MG63 (cell line): ENCODE data around the gene CTNNA3. TPM values are rescaled to one million over a fixed set of nuclear protein-coding genes. Genes with fewer than 3 reads are reported as not detected.

ENCODE experiments used
- DNase-seq: peaks from one replicate; pipeline ENCODE4 v3.0.0-alpha.2; 2020
- H3K27me3 ChIP-seq: fragments of 250-450 bp; sonication (Bioruptor Pico); 2 replicates; pipeline ENCODE4 v1.5.1; 2020; ENCODE audit warnings: mild to moderate bottlenecking, moderate library complexity
- H3K36me3 ChIP-seq: fragments of 250-450 bp; sonication (Bioruptor Pico); 2 replicates; pipeline ENCODE4 v1.5.1; 2020; ENCODE audit warnings: mild to moderate bottlenecking, moderate library complexity
- H3K4me3 ChIP-seq: fragments of 250-450 bp; sonication (Bioruptor Pico); 2 replicates; pipeline ENCODE4 v1.5.1; 2020; ENCODE audit warnings: mild to moderate bottlenecking, moderate library complexity
- H3K9me3 ChIP-seq: fragments of 250-450 bp; sonication (Bioruptor Pico); 2 replicates; pipeline ENCODE4 v1.5.1; 2020; ENCODE audit warnings: mild to moderate bottlenecking, moderate library complexity
- total RNA-seq: library from RNA; depleted of rRNA; stranded (reverse); fragments of >200 nt; shearing (Covaris generic); gene quantifications from 2 replicates; pipeline ENCODE4 v1.2.3, GENCODE V29; 2014; ENCODE audit warnings: low replicate concordance

Gene CTNNA3
- total RNA-seq, 1 experiment from 2014 or later = not detected

- no peak for DNase-seq
- no peak overlapping the region for H3K4me3 ChIP-seq
- H3K9me3 ChIP-seq = no peaks in the 10 kb centered on the region
- H3K27me3 ChIP-seq = no peaks in the 10 kb centered on the region
- no peaks in the 10 kb centered on the region for H3K36me3 ChIP-seq
Observed at GRCh38 chr10:66951896-66952295, 744.1 kb downstream of the CTNNA3 start.

DNA sequence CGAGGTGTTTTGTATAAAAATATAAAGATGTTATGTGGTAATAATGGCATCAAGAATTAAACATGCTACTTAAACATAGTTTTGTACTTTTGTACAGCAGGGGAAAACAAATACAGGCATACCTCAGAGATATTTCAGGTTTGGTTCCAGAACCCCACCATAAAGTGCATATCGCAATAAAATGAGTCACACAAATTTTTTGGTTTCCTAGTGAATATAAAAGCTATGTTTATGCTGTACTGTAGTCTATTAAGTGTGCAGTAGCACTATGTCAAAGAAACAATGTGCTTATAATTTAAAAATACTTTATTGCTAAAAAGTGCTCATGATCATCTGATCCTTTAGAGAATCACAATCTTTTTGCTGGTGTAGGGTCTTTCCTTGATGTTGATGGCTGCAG, 752.4 kb downstream of the CTNNA3 start:
- Histone ChIP-seq H3K9me3 (no peaks in the 10 kb centered on the region), H3K27me3 (no peaks in the 10 kb centered on the region; the same call in 1 of the 2 replicates), H3K4me3 (no peak overlapping the region), H3K36me3 (no peaks in the 10 kb centered on the region)
- no peak for DNase-seq

GRCh38 chr10:66942407-66942806, 753.6 kb downstream of the CTNNA3 start:
- Histone ChIP-seq H3K27me3 (no peaks in the 10 kb centered on the region; the same call in 1 of the 2 replicates), H3K4me3 (no peak overlapping the region), H3K36me3 (no peaks in the 10 kb centered on the region), H3K9me3 (no peaks in the 10 kb centered on the region)
- no peak for DNase-seq

DNA sequence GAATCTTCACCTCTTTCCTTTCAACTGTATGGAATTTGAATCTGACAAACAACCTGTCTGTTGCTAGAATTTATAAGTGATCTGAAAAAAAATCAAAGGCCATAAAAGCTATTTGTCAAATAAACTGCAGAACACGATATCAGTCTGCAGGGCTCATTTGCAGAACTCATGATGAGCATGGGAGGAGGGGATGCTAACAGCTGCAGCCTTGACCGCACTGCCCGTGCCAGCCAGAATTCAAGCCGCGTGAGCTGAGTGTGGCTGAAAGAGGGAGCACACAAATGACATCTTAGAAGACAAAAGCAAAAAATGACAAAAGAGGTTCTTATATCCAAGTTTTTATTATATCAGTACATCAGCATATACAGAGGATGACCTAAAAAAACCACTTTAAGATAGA, 754.5 kb downstream of the CTNNA3 start:
- H3K4me3 ChIP-seq = no peak overlapping the region
- no peaks in the 10 kb centered on the region for H3K36me3 ChIP-seq
- no peaks in the 10 kb centered on the region for H3K9me3 ChIP-seq
- DNase-seq = no peak
- no peaks in the 10 kb centered on the region; the same call in 1 of the 2 replicates for H3K27me3 ChIP-seq

DNA sequence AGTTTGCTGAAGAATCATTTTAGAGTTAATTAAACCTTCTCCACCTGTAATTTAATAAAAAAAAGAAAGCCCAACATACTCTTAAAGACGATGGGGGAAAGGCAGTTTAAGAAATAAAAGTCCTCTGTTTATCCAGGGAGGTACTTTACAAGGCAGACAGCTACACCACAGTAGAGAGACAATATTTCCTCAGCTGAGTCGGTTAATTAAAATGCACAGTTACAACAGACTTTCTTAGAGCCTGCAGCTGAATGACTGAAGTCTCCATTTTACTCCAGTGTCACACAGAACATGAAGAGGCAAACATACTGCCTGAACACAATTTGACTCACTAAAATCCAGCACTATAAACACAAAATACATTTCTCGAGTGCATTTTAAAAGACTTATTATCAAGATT, 755.0 kb downstream of the CTNNA3 start:
- no peak overlapping the region for H3K4me3 ChIP-seq
- H3K27me3 ChIP-seq = no peaks in the 10 kb centered on the region; the same call in 1 of the 2 replicates
- no peaks in the 10 kb centered on the region for H3K9me3 ChIP-seq
- H3K36me3 ChIP-seq = no peaks in the 10 kb centered on the region
- DNase-seq = no peak

DNA sequence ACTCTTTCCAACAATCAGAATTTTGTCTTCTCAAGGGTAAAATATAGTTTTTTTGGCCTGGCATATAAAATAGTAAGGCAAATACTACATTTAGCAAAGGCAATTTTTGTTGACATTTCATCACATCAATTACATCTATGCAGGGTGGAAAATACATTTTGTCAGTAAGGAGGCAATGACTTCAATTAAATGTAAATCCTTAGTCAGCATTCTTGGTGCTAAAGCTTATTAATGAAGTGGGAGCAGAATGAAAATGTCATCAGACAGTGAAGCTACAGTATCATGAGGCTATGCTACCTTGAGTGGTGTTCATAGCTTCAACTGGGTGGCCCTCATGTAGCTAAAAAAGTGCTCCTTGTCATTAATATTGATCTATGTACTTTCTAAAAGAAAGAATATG, 761.3 kb downstream of the CTNNA3 start:
- no peak overlapping the region for H3K4me3 ChIP-seq
- peaks cover 10% of the 10 kb centered on the region for H3K27me3 ChIP-seq
- H3K36me3 ChIP-seq = no peaks in the 10 kb centered on the region
- no peak for DNase-seq
- no peaks in the 10 kb centered on the region for H3K9me3 ChIP-seq

GRCh38 chr10:66931949-66932343, 764.0 kb downstream of the CTNNA3 start:
- no peak for DNase-seq
- Histone ChIP-seq H3K27me3 (peaks cover 35% of the 10 kb centered on the region), H3K36me3 (no peaks in the 10 kb centered on the region), H3K9me3 (no peaks in the 10 kb centered on the region), H3K4me3 (no peak overlapping the region)

- Histone ChIP-seq H3K4me3 (no peak overlapping the region), H3K27me3 (peaks cover 40% of the 10 kb centered on the region), H3K36me3 (no peaks in the 10 kb centered on the region), H3K9me3 (no peaks in the 10 kb centered on the region)
- no peak for DNase-seq
Observed at GRCh38 chr10:66931340-66931948, 764.6 kb downstream of the CTNNA3 start.

DNA sequence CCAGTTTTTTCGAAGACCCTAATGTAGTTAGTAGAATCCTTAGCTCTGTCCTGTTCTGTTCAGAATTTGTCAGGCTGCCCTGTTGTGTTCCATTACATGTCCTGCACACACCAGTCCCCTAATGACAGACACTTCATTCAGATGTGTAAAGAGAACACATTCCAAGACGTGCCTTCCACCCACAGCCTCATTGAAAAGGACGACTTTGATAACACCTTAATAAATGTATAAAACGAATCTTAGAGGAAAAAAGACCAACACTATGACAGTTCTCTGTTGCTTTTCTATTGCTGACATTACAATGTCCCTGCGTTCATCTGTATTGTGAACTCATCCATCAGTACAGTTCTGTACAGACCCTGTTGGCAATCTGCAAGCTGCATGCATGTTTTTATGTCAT, 766.6 kb downstream of the CTNNA3 start:
- Histone ChIP-seq H3K27me3 (peaks cover 45% of the 10 kb centered on the region), H3K4me3 (no peak overlapping the region), H3K9me3 (no peaks in the 10 kb centered on the region), H3K36me3 (no peaks in the 10 kb centered on the region)
- DNase-seq = no peak

- no peaks in the 10 kb centered on the region for H3K9me3 ChIP-seq
- DNase-seq = no peak
- no peak overlapping the region for H3K4me3 ChIP-seq
- no peaks in the 10 kb centered on the region for H3K36me3 ChIP-seq
- H3K27me3 ChIP-seq = peaks cover 45% of the 10 kb centered on the region
Observed at GRCh38 chr10:66928776-66929175, 767.2 kb downstream of the CTNNA3 start.

GRCh38 chr10:66927971-66928770, 767.8 kb downstream of the CTNNA3 start:
- no peak for DNase-seq
- no peaks in the 10 kb centered on the region for H3K36me3 ChIP-seq
- no peaks in the 10 kb centered on the region for H3K9me3 ChIP-seq
- H3K4me3 ChIP-seq = no peak overlapping the region
- H3K27me3 ChIP-seq = peaks cover 45% of the 10 kb centered on the region

DNA sequence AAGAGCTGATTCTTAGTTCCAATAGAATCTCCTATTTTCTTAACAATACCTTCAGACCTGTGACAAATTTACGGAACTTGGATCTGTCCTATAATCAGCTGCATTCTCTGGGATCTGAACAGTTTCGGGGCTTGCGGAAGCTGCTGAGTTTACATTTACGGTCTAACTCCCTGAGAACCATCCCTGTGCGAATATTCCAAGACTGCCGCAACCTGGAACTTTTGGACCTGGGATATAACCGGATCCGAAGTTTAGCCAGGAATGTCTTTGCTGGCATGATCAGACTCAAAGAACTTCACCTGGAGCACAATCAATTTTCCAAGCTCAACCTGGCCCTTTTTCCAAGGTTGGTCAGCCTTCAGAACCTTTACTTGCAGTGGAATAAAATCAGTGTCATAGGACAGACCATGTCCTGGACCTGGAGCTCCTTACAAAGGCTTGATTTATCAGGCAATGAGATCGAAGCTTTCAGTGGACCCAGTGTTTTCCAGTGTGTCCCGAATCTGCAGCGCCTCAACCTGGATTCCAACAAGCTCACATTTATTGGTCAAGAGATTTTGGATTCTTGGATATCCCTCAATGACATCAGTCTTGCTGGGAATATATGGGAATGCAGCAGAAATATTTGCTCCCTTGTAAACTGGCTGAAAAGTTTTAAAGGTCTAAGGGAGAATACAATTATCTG, 768.6 kb downstream of the CTNNA3 start:
- Histone ChIP-seq H3K9me3 (no peaks in the 10 kb centered on the region), H3K4me3 (no peak overlapping the region), H3K36me3 (no peaks in the 10 kb centered on the region), H3K27me3 (peaks cover 45% of the 10 kb centered on the region)
- no peak for DNase-seq

- no peak overlapping the region for H3K4me3 ChIP-seq
- H3K9me3 ChIP-seq = no peaks in the 10 kb centered on the region
- no peaks in the 10 kb centered on the region for H3K36me3 ChIP-seq
- DNase-seq = no peak
- H3K27me3 ChIP-seq = peaks cover 45% of the 10 kb centered on the region
Observed at GRCh38 chr10:66926841-66927240, 769.2 kb downstream of the CTNNA3 start.

- Histone ChIP-seq H3K9me3 (no peaks in the 10 kb centered on the region), H3K4me3 (no peak within 1 kb of the TSS), H3K36me3 (no peaks in the 10 kb centered on the region), H3K27me3 (peaks cover 45% of the 10 kb centered on the region)
- peak; percentile 42 for DNase-seq
Observed at GRCh38 chr10:66925896-66926715, 769.9 kb downstream of the CTNNA3 start, which contains the start of gene LRRTM3. Gene LRRTM3, plus strand, starts transcription at chr10:66926036.

DNA sequence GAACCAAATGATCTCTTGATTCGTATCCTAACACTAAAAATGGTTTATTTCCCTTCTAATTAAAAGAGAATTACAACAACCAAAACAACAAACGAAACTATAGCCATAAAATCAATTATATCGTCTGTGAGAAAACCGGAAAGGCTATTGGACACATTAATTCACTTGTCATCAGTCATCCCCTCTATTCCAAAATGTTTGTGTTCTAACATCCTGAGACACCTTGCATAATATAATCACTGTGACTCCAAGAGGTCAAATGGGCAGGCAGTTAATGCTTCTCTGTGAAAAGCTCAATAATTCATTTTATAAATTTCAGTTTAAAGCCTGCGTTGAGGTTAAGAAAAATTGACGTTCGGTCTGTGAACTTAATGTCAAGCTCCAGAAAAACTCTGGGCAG, 770.6 kb downstream of the CTNNA3 start:
- Histone ChIP-seq H3K36me3 (no peaks in the 10 kb centered on the region), H3K4me3 (no peak overlapping the region), H3K9me3 (no peaks in the 10 kb centered on the region), H3K27me3 (peaks cover 40% of the 10 kb centered on the region)
- no peak for DNase-seq

- H3K27me3 ChIP-seq = peaks cover 36% of the 10 kb centered on the region
- DNase-seq = no peak
- no peaks in the 10 kb centered on the region for H3K36me3 ChIP-seq
- H3K9me3 ChIP-seq = no peaks in the 10 kb centered on the region
- H3K4me3 ChIP-seq = no peak overlapping the region
Observed at GRCh38 chr10:66924674-66925345, 771.2 kb downstream of the CTNNA3 start.
